Right lobe of liver (tissue), 4 donors: ENCODE measurements around the gene TNFRSF8.

ENCODE experiments used
- POLR2A ChIP-seq: fragments of 450-650 bp; IDR thresholded peaks from one replicate; pipeline ENCODE4 v1.6.1; 2017; ENCODE audit warnings: antibody characterized with exemption, mild to moderate bottlenecking
- TF ChIP-seq, protein P1 (sequence below), 4 donors: fragments of 200-600 bp in 3 of 4; fragments of 450-650 bp in 1 of 4; IDR thresholded peaks; one replicate each; pipeline versions ENCODE4 v1.5.1 to v1.8.0; 2016 to 2022; ENCODE audit warnings: antibody characterized with exemption in 4 of 4, mild to moderate bottlenecking in 2 of 4
- donor health status: DM: no; HTN: no; CAD: no.
- donor health status: DM: no; HTN: no; CAD: no.
- donor health status: DM: no; HTN: yes; CAD: no.

DNA sequence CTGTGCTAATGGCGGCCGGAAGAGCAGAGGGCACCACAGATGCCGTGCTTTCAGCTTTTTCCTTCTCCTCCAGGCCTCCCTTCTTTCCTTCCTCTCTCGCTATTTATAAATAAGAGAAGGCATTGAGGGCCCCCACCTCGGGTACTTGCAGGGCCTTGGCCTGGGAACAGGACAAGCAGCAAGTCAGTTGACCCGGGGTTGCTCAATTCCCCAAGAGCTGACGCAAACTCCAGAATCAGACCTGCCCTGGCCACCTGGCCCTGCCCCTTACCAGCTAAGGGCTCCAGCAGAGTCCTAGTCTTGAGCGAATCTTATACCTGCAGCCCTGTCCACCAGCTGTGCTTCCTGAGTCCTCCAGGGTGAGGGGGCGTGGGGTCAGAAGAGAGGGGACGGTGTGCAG lies 117.2 kb downstream of the TNFRSF8 start:
- TF ChIP-seq, protein P1, sequence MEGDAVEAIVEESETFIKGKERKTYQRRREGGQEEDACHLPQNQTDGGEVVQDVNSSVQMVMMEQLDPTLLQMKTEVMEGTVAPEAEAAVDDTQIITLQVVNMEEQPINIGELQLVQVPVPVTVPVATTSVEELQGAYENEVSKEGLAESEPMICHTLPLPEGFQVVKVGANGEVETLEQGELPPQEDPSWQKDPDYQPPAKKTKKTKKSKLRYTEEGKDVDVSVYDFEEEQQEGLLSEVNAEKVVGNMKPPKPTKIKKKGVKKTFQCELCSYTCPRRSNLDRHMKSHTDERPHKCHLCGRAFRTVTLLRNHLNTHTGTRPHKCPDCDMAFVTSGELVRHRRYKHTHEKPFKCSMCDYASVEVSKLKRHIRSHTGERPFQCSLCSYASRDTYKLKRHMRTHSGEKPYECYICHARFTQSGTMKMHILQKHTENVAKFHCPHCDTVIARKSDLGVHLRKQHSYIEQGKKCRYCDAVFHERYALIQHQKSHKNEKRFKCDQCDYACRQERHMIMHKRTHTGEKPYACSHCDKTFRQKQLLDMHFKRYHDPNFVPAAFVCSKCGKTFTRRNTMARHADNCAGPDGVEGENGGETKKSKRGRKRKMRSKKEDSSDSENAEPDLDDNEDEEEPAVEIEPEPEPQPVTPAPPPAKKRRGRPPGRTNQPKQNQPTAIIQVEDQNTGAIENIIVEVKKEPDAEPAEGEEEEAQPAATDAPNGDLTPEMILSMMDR (IDR thresholded peaks at IDR 0.05), result no peak
- TF ChIP-seq POLR2A, result peak; percentile 17
